NCI-H510A treated with DMSO at 0.1 percent for 48 hours (cell line): ENCODE measurements around the gene TRAPPC3.

Source experiments
- DNase-seq: peaks from one replicate; lab custom pipeline; 2025; lab: John Stamatoyannopoulos, UW

The TRAPPC3 gene

DNA sequence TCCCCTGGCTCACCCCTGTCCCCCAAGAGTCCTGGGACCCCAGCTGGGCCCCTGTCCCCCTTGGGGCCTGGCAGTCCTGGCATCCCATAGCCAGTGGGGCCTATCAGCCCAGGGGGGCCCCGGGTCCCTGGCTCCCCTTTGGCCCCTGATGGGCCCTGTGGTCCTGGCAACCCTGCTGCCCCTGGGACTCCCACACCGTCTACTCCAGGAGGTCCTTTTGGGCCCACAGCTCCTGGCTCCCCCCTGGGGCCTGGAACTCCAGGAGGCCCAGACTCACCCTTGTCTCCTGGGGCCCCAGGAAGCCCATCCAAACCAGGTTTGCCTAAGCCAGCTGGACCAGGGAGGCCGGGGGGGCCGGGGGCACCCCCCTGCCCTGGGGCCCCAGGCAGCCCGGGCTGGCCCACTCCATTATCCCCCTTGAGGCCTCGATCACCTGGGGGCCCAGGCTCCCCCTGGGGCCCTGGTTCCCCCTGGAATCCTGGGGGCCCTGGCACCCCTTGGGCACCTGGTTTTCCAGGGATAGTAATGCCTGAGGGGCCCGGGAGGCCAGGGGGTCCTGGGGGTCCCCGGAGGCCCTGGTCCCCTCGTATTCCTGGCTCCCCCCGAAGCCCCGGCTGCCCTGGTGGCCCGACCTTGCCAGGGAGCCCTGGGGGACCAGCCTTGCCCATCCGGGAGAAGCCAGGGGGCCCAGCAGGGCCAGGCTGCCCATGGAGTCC, 50.5 kb downstream of the TRAPPC3 start:
- no peak for DNase-seq

DNA sequence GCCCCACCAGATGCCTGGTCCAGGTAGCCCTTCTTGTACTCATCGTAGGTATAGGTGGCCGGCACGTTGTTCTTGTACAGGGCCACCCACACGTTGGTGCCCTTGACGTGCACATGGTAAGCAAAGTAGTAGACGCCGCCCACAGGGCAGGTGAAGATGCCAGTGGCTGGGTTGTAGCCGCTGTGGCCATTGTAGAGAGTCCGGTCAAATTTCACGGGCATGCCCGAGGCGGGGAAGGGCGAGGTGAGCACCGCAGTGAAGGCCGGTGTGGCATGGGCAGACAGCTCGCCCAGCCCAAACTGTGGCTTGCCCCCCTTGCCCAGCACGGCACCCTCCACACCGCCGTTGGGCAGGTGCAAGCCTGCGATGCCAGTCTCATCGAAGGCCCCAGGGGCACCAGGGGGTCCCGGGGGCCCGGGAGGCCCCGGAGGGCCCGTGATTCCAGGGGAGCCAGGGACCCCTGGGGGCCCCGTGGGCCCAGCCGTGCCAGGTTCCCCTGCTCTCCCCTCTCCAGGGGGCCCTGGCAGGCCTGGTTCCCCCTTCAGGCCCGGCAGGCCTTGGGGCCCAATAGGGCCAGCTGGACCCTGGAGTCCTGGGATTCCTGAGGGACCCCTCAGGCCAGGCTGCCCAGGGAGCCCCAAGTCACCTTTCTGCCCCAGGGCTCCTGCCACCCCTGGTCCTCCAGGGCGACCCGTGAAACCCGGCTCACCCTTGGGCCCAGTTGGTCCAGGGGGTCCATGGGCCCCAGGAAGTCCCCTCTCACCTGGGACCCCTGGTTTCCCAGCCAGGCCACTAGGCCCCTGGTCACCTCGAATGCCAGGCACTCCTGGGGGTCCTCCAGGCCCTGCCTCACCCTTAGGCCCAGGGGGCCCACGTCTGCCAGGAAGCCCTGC, 51.3 kb downstream of the TRAPPC3 start:
- no peak for DNase-seq

DNA sequence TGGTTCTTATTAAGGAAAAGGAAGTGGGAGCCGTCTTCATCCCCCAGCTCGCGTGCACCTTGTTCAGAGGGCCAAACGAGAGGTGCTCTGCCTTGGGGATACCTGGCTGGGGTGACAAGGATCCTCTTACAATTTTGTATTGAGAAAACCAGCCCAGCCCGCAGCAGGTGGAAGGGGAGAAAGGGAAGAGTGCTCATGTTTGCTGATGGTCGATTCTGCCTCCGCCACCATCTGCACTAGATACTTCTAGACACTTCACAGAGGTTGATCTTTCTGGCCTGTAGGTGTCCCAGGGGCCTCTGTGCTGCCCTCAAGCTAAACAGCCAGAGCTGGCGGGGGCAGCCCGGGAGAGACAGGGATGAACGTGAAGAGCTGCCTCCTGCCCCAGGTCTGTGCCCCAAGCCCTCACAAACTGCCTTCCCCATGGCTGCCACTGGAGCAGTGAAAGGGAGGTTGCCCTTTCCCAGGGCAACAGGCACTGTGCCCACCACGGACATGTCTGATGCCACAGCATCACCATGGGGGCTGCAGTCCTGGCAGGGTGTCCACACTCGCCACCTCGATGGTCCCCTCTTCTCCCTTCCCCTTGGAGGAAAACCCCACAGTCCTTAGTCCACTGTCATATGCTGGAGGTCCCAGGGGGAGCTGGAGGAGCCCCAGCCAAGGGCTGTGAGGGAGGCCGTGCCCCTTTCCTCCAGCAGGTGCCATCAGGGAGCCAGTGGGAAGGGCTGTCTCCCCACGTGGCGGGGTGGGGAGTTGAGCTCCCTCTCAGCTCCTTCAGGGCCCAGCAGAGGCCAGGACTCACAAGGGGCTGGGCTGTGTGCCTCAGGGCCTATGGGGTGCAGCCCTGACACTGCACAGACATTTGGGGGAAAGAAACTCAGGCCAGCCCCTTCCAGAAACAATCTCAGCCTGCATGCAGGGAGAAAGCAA, 52.5 kb downstream of the TRAPPC3 start:
- DNase-seq = peak; percentile 86

DNA sequence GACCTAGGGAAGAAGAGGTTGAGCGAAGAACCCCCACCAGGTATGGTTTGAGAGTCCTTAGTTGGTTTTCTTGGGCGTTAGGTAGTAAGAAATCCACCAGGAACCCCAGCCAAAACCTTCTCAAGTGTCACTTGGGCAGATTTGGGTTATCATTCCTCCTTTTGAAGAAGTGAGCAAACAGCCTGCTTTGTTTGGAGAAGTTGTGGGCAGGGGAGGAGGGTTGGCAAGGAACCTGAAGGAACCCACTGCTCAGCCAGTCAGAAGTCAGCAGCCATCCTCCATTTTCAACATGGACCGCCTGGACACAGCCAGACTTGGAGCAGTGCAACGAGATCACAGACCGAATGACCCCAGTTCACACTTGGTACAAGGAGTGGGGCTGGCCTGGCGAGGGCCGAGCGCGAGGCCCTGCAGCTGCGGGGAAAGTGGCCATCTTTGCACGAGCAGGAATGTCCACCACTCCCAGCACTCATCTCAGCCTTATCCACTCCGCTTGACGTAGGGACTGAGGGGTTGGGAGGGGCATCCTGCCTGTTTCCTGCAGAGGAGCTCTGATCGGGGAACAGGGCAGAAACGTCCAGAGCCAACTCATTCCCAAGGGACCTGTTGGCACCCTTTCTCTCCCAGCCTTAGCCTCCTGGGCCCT, 53.4 kb downstream of the TRAPPC3 start:
- DNase-seq = peak; percentile 60

DNA sequence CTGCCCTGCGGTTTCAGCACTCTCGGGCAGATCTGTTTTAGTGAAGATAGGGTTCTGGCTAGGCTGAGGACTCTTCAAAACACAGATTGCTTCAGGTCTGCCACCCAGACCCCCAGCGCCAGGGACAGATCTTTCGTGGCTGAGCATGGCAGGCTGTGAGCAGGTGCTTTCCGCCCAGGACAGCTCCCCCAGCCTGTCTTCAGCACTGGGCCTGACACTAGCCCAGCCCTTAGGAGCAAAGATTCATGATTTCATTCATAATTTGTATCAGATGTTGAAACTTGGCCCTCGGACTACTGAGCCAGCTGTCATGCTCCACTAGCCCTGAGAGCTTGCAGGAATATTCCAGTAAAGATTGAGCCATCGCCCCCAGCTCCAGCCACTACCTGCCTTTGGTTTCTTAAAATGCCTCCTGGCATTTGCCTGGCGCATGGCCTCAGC, 54.6 kb downstream of the TRAPPC3 start:
- DNase-seq = no peak

DNA sequence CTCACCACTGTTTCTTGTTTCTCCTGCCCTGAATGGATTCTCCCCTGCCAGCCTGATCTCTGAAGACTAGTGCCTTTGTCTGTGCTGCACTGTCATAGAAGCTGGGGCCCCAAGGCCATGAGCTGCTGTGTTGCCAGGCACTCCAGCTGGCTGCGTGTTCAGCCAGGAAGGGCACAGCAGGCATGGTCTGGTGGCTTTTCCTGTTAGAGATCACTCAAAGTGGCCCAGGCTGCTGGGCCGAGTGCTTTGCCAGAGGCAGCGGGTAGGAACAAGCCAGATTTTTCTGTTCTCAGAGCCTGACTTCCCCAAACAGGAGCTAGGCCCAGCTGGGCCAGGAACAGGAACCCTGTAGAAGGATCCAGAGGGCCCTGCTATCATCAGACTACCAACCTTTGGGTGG, 55.4 kb downstream of the TRAPPC3 start:
- no peak for DNase-seq

DNA sequence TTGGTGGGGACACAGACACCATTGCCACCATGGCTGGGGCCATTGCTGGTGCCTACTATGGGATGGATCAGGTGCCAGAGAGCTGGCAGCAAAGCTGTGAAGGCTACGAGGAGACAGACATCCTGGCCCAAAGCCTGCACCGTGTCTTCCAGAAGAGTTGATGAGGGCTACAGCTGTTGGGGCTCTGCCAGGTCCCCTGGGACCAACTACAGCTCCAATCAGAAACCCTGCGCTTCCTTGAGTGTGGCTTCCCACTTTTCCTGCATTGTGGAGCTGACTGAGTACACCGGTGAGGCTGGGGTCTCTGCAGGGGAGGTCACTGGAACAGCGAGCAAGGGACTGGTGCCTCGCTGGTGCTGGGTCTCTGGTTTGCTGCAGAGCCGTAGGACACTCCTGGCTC, 56.1 kb downstream of the TRAPPC3 start:
- no peak for DNase-seq

DNA sequence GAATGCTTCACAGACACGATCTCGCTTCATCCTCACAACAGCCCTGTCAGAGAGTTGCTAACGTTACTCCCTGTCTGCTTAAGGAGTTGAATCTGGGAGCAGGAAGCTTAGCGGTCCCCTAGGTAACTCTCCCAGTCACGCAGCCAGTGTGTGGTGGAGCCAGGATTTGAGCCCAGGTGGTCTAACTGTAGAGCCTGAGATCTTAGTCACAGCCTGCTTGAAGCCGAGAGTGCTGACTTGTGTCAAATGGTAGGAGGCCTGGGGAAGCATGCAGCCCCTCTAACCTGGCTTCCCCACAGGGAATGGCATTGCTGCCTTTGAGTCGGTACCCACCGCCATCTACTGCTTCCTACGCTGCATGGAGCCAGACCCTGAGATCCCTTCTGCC, 56.5 kb downstream of the TRAPPC3 start:
- no peak for DNase-seq

DNA sequence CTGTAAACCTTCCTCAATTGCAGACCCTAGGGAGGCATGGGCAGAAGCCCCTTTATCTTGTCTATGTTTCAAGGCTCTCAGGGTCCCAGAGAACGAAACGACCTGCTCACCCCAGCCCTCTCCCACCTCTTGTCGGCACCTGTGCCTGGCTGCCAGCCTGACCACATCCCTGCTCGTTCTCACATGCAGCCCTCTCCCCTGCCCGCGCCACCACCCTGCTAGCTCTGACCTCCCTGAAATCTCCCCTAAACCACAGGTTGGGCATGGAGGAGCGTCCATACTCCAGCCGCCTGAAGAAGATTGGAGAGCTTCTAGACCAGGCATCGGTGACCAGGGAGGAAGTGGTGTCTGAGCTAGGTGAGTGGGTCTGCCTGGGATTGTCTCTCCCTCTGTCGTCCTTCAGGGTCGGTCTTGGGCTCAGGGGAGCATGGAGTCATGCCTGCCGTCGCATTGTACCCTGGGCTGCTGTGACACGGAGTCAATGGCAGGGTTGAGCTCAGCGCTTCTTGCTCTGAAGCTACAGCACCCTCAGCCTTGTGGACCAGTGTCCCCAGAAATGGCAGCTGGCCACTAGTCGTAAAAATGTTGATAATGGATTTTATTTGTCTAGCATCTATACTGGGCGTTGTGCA, 57.0 kb downstream of the TRAPPC3 start:
- no peak for DNase-seq

DNA sequence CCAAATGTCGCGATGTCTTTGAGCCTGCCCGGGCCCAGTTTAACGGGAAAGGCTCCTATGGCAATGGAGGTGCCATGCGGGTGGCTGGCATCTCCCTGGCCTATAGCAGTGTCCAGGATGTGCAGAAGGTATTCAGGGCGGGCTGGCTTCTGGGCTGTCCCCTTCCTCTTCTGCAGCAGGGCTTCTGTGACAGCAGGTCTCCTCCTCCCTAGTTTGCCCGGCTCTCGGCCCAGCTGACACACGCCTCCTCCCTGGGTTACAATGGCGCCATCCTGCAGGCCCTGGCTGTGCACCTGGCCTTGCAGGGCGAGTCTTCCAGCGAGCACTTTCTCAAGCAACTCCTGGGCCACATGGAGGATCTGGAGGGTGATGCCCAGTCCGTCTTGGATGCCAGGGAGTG, 57.6 kb downstream of the TRAPPC3 start:
- DNase-seq = no peak

DNA sequence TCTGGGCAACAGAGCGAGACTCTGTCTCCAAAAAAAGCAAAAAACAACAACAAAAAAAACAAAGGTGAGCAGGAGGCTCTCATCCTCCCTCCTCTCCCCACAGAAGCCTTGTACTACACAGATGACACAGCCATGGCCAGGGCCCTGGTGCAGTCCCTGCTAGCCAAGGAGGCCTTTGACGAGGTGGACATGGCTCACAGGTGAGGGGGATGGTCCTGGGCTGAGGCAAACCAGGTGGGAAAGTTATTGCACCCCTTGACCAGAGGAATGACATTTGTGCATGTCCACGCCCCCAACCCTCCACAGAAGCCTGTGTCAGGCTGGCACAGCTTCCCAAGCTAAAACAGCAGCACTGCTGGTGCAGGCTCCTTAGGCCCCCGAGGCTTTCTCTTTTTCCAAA, 58.1 kb downstream of the TRAPPC3 start:
- no peak for DNase-seq

DNA sequence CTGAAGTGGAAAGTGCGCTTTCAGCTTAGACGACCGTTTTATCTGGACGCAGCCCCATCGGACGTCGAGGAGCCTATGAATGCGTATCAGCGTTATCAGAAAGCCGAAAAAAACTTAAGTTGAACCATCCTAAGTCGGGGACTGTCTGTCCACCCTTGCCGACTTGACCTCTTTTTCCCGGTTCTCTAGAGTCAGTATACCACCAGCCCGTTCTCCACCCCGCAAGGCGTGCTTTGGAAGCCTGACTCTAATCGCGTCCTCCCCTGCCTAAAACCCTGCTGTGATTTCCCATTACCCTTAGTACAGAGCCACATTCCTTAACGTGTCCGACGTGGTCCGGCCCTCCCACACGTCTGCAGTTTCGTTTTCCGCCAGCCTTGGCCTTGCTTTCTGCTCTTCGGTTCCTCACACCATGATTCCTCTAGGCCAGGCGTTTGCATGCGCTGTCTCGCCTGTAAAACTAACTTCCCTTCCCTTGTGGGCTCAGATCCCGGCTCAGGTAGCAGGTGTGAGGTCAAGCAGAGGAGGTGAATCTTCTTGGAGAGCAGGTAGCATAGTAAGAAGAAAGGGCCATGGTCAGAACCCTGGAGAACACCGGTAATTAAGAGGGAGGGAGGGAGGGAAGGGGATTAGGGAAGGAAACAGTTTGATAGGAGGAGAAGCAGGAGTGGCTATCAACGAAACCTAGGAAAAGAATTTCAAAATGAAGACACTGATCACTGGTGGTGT, 59.7 kb downstream of the TRAPPC3 start:
- DNase-seq = no peak

DNA sequence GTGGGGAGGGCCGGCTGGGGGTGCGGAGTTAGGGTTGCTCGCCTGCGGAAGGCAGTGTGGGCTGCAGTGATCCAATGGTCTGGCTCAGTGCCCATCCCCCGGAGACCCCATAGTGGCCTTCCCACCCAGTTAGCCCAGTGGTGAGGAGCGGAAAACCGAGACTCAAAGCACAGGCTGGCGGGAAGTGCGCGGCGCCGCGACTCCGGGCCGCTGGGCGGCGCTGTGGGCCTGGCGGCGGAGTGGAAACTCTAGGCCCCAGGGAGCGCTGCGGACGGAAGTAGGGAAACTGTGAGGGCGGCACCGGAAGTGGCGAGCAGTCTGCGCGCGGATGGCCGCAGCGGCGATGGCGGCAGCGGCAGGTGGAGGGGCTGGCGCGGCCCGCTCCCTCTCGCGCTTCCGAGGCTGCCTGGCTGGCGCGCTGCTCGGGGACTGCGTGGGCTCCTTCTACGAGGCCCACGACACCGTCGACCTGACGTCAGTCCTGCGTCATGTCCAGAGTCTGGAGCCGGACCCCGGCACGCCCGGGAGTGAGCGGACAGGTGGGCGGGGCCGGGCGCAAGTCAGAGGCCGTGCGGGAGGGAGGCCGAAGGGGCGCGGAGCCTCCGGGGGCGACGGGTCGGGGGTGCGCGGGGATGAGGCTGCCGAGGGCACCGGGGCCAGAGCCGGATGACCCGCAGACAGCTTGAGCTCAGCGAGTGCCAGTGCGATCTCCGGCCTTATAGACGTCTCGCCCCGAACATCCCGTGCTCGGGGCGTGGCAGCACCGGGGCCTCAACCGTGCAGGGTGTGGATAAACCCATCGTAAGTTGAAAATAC, 60.5 kb downstream of the TRAPPC3 start, which contains the start of gene ADPRS:
ADPRS (plus strand) TSS at position 316 of the 816 bp plus-strand sequence; CDS start at position 329, 13 bp downstream.
- DNase-seq = peak; percentile 99

DNA sequence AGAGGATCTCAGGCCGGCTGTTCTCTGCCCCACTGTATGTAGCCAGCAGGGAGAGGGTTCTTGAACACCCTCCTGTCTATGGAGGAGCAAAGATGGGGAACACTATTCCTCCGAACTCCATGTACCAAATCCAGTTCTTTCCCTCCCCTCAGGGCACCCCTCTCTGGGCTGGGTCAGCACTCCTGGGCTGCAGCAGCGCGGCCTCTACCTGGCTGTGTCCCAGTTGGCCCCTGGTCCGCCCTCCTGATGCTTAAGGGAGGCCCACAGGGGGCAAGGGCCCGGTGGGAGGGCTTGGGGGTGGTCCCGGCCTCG, 61.1 kb downstream of the TRAPPC3 start:
- no peak for DNase-seq

DNA sequence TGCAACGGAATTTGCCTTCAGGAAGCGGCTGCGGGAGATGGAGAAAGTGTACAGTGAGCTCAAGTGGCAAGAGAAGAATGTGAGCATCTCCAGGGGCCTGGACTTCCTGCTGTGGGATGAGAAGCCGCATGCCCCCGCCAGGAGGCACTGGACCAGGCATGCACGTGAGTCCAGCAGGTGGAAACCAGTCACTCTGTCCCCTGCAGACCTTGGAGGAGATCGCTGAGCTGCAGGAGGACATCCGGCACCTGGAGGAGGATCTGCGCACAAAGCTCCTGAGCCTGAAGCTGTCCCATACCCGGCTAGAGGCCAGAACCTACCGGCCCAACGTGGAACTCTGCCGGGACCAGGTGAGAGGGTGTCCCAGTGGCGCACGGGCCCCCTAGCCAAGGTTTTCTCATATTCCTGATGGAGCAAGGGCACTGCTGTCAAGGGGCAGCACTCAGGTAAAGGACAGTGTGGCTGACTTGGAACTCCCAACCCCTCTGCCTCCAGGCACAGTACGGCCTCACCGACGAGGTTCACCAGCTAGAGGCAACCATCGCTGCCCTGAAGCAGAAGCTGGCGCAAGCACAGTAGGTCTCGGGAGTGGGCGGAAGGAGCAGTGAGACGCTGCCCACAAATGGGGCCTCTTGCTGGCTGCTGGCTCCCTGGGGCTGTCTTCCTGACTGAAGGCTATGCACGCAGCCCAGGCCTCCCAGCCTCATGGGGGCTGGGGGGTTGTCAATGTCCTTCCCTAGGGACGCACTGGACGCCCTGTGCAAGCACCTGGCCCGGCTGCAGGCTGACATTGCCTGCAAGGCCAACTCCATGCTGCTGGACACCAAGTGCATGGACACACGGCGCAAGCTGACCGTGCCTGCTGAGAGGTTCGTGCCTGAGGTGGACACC, 61.8 kb downstream of the TRAPPC3 start:
- no peak for DNase-seq
